ENCODE data around the gene BST1.
A peak's percentile ranks its signal among the peaks of the same experiment; 100 is the strongest.

Gene BST1

GRCh38 chr4:15691346-15692135 is 11.3 kb upstream of the BST1 start:
- DNase-seq (ENCODE audit: low read depth): peak; percentile 88
- no peak overlapping the region for H3K4me3 ChIP-seq (ENCODE audit: control insufficient read depth, low read depth, low read length)
- TF ChIP-seq CTCF (conservative IDR thresholded peaks at IDR 0.05; ENCODE audit: control insufficient read depth, insufficient read depth, low read depth, low read length): no peak

GRCh38 chr4:15692602-15693001 is 10.3 kb upstream of the BST1 start:
- TF ChIP-seq CTCF (conservative IDR thresholded peaks at IDR 0.05; ENCODE audit: control insufficient read depth, insufficient read depth, low read depth, low read length): no peak
- no peak for DNase-seq (ENCODE audit: low read depth)
- no peak overlapping the region for H3K4me3 ChIP-seq (ENCODE audit: control insufficient read depth, low read depth, low read length)

- TF ChIP-seq CTCF (conservative IDR thresholded peaks at IDR 0.05; ENCODE audit: control insufficient read depth, insufficient read depth, low read depth, low read length): no peak
- H3K4me3 ChIP-seq (ENCODE audit: control insufficient read depth, low read depth, low read length): no peak overlapping the region
- DNase-seq (ENCODE audit: low read depth): no peak
Measured at GRCh38 chr4:15694431-15694830, 8.4 kb upstream of the BST1 start.

- H3K4me3 ChIP-seq (ENCODE audit: control insufficient read depth, low read depth, low read length): no peak overlapping the region
- no peak for TF ChIP-seq CTCF (conservative IDR thresholded peaks at IDR 0.05; ENCODE audit: control insufficient read depth, insufficient read depth, low read depth, low read length)
- peak; percentile 98 for DNase-seq (ENCODE audit: low read depth)
Measured at GRCh38 chr4:15695240-15695699, 7.6 kb upstream of the BST1 start.

- DNase-seq (ENCODE audit: low read depth): no peak
- no peak overlapping the region for H3K4me3 ChIP-seq (ENCODE audit: control insufficient read depth, low read depth, low read length)
- no peak for TF ChIP-seq CTCF (conservative IDR thresholded peaks at IDR 0.05; ENCODE audit: control insufficient read depth, insufficient read depth, low read depth, low read length)
Measured at GRCh38 chr4:15695729-15696128, 7.1 kb upstream of the BST1 start.

- H3K4me3 ChIP-seq (ENCODE audit: control insufficient read depth, low read depth, low read length): no peak overlapping the region
- DNase-seq (ENCODE audit: low read depth): no peak
- TF ChIP-seq CTCF (conservative IDR thresholded peaks at IDR 0.05; ENCODE audit: control insufficient read depth, insufficient read depth, low read depth, low read length): no peak
Measured at GRCh38 chr4:15696866-15697265, 6.0 kb upstream of the BST1 start.

All from fibroblast of mammary gland (primary cell).